HCT116 (cell line): ENCODE measurements around the gene USP17L13.
"Not testable (repeated sequence)": the region's sequence is repeated elsewhere in the genome, so short reads cannot be mapped to it uniquely, and the experiment has no call there.

Experiments used
- EZH2phosphoT487 ChIP-seq: fragments of 200-600 bp; IDR thresholded peaks from 2 replicates; pipeline ENCODE4 v1.6.1; 2018; ENCODE audit warnings: antibody characterized with exemption, borderline replicate concordance
- TCF7L2 ChIP-seq: IDR thresholded peaks from 2 replicates; pipeline ENCODE4 v1.7.0; 2011; ENCODE audit warnings: borderline replicate concordance, inconsistent platforms; ENCODE audit not compliant: insufficient read depth, insufficient read length; ENCODE audit errors: extremely low read depth
- TF ChIP-seq, protein P1 (sequence below), 3 experiments: fragments of 200-600 bp in 1 of 3; sonication (generic) in 1 of 3; IDR thresholded peaks in 2 of 3; conservative IDR thresholded peaks in 1 of 3; 2 replicates each; pipeline ENCODE4 v1.5.1; 2012 to 2017; ENCODE audit warnings: low read depth in 2 of 3, low read length in 2 of 3, antibody characterized with exemption in 1 of 3, borderline replicate concordance in 1 of 3, control low read depth in 1 of 3, mild to moderate bottlenecking in 1 of 3, mixed read lengths in 1 of 3, mixed run types in 1 of 3, moderate library complexity in 1 of 3; ENCODE audit not compliant: insufficient read depth in 1 of 3

DNA sequence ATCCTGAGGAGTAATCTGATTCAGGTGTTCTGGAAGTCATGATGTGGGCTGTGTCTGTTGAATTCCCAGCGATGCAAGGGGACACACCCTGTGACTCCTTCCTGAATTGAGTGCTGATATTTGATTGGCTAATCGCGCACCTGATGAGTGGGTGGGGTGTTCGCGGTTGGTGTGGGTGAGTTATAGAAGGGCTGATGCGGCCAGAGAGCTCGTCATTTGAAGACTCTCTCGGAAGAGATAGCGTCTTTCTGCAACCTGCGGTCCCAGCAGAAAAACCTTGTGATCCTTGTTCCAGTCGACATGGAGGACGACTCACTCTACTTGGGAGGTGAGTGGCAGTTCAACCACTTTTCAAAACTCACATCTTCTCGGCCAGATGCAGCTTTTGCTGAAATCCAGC, 14.3 kb upstream of the USP17L13 start, which contains the start of gene USP17L10:
- TF ChIP-seq EZH2phosphoT487, TCF7L2: not testable (repeated sequence)
- TF ChIP-seq, protein P1, sequence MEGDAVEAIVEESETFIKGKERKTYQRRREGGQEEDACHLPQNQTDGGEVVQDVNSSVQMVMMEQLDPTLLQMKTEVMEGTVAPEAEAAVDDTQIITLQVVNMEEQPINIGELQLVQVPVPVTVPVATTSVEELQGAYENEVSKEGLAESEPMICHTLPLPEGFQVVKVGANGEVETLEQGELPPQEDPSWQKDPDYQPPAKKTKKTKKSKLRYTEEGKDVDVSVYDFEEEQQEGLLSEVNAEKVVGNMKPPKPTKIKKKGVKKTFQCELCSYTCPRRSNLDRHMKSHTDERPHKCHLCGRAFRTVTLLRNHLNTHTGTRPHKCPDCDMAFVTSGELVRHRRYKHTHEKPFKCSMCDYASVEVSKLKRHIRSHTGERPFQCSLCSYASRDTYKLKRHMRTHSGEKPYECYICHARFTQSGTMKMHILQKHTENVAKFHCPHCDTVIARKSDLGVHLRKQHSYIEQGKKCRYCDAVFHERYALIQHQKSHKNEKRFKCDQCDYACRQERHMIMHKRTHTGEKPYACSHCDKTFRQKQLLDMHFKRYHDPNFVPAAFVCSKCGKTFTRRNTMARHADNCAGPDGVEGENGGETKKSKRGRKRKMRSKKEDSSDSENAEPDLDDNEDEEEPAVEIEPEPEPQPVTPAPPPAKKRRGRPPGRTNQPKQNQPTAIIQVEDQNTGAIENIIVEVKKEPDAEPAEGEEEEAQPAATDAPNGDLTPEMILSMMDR (IDR thresholded peaks at IDR 0.05 in 2 of 3, conservative IDR thresholded peaks at IDR 0.05 in 1 of 3; ENCODE audit: borderline replicate concordance in 1 of 3, insufficient read depth in 1 of 3, low read depth in 2 of 3, low read length in 2 of 3), result not testable (repeated sequence)
